GM18861 (cell line): Measurements from ENCODE around the gene MUCL3.
"Not testable (repeated sequence)": the region's sequence is repeated elsewhere in the genome, so short reads cannot be mapped to it uniquely, and the experiment has no call there.

Experiments used
- ATAC-seq: cut with Tn5 transposase; IDR thresholded peaks from one replicate; pipeline ENCODE4 v1.9.1; 2021; ENCODE audit not compliant: unreplicated experiment

MUCL3 gene

DNA sequence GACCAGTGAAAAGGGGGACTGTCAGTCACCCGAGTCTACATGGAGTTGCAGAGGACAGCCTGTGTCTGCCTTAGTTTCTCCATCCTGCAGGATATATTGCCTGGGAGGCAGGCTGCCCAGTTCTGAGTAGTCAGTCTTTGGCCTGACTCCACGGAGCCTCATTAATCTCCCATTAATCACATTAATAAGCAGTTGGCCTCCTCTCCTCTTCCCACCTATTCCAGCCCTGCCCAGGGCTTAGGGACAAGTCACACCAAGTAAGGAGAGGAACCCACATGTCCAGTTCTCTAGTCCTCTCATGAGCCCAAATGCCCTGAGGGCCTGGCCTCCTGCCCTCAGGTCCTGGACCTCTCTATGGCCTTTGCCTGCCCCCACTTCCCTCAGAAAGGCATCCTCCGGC is 1.3 kb upstream of the MUCL3 start:
- no peak for ATAC-seq

DNA sequence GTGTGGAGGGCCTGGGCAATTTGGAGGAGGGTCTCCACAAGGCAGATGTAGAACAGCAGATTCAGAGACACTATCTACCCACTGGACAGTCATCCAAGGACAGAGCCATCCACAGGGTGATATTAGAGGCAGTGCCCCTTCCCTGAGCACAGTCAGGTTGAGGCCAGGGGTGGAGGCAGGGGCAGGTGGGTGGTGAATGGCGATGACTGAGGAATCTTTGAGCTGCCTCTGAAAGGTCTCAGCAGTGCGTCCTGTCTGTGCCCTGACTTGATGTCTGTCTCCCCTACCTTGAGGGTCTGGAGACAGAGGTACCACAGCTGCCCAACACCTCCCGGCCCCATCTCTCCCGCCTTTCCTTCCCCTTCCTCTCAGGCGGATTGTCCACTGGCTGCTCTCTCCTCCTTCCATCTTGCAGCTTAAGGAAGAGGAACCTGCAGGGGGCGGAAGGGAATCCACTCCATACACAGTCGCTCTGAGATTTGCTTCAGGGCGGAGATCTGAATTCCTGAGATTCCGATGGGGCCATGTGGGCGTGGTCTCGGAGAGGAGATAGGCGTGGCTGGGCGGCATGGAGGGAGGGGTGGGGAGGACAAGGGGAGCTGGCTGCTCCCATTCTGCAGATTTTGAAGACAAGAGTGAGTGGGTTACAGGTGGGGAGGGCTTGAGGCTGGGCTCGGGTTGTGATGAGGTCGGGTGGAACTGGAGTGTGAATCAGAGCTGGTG is 1.7 kb downstream of the MUCL3 start:
- no peak for ATAC-seq

DNA sequence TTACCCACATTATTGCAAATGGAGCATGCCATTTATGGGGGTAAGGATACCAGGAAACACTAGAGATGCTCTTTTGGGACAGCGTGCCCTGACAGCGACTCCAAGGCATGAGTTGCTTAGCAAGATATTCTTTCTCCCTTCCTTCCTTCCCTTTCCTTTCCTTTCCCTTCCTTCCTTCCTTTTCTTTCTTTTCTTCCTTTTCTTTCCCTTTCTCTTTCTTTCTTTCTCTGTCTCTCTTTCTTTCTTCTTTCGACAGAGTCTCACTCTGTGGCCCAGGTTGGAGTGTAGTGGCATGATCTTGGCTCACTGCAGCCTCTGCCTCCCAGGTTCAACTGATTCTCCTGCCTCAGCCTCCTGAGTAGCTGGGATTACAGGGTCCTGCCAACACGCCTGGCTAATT is 3.3 kb downstream of the MUCL3 start:
- ATAC-seq, result no peak

DNA sequence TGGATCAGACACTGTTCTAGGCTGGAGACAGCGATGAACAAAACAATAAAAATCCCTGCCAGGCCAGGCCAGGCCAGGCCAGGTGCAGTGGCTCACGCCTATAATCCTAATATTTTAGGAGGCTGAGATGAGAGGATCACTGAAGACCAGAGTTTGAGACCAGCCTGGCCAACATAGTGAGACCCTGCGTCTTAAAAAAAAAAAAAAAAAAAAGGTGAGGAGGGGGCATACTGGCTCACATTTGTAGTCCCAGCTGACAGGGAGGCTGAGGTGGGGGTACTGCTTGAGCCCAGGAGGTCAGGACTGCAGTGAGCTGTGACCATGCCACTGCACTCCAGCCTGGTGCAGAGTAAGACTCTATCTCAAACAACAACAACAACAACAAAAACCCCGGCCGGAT is 4.5 kb downstream of the MUCL3 start:
- no peak for ATAC-seq

DNA sequence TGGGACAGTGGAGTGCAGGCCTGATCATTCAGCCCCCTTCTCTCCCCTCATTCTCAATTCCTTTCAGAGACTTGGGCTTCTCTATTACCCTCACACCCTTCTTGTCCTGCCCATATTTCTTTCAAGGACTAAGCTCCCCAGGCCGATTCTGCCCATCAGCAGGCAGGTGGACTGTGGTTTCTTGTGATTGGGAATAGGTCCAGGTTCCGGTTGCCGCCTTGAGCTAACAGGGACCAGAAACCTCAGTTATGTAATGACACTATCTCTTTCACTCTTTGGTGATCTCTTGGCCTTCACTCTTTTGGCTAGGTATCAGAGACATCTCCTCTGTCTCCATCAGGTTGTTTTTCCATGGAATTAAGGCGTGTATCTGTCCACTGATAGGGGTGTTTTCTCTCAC is 6.5 kb downstream of the MUCL3 start:
- no peak for ATAC-seq

DNA sequence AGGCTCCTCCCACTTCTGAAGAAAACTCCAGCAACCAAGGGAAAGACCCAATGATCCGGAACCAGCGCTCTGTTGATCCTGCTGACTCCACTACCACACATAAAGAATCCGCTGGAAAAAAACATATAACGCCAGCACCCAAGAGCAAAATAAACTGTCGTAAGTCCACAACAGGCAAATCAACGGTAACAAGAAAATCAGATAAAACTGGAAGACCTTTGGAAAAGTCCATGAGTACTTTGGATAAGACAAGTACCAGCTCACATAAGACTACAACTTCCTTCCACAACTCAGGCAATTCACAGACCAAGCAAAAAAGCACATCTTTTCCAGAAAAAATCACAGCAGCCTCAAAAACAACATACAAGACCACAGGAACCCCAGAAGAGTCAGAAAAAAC is 8.0 kb downstream of the MUCL3 start:
- ATAC-seq, result no peak

DNA sequence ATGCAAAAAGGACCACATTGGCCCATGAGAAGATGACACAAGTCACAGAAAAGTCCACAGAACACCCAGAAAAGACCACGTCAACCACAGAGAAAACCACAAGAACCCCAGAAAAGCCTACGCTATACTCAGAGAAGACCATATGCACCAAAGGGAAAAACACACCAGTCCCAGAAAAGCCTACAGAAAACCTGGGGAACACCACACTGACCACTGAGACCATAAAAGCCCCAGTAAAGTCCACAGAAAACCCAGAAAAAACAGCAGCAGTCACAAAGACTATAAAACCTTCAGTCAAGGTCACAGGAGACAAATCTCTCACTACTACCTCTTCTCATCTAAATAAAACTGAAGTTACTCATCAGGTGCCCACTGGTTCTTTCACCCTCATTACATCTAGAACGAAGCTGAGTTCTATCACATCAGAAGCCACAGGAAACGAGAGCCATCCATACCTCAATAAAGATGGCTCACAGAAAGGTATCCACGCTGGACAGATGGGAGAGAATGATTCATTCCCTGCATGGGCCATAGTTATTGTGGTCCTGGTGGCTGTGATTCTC is 11.2 kb downstream of the MUCL3 start:
- no peak for ATAC-seq

DNA sequence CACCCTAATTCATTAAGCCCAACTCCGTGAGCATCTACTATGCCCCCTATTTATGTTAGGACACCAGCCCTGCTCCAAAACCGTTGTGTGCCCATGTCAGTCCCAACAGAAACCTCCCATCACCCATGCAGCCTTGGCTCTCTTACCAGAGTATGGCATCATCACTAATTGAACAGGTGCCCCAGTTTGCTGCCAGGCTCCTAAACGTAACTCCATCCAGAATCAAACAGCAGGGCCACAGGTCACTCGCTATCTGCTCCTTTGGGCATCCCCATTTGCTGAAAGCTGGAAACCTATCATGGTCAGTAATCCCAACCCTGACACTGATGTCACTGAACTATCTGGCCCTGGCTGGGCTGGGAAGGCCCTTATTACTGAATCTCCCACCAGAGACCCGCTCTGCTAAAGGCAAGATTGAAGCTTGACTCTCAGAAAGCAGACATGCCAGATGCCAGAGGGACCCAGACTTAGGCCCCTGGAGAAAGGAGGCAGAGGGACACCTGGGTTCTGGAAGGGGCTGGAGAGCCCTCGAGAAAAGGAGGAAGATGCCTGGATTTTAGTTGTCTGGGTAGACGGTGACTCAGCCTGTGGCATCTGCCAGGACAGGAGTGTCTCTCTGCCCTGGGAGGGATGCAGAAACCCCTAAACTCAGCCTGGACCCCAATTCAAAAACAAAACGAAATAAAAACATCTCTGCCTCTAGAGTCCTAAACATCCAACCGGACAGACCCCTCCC is 14.0 kb downstream of the MUCL3 start:
- ATAC-seq, result no peak

DNA sequence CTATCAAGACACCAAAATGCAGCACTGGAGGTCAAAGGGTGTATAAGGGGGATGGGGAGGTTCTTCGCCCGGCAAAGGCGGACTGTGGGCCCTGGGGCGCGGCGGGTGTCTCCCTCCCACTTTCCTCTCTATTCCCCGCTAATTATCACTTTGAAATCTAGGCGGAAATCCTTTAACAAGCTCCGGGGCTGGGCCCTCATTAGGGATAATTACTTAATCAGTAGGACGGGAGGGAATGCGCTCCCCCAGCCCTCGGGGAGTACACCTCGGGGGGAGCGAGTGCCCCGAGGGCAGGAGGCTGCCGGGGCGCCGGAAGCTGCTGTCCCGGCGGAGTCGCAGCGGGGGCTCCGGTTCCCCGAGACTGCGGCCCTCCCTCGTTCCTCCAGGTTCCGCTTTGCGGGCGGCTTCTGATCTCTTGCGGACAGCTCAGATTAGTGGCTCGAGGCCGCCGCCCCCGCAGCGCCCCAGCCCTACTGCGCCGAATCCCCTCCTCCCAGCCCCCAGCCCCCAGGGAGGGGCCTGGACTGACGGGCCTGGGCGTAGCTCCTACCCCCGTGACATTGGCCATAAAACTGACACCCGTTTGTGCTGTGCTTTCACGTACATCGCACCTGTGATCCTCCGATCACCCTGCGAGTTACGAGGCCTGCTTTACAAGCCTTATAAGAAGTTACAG is 14.7 kb downstream of the MUCL3 start:
- ATAC-seq, result no peak

DNA sequence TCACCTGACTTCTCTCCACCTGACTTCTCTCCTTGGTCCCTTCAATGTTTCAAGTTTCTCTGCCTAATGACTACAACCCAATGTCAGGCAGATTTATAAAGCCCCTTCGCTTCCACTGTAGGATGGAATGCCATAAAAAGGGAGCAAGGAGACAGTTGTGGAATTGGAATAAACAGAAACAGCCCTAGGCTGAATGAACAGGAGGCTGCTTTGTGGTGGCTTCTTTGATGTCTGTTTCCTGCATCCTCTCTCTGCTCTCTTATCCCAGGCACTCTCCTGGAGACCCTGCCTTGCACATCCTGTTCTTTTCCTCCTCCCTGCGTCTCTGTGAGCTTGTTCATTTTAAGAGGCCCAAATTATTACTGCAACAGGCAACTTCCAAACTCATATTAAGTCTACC is 16.9 kb downstream of the MUCL3 start:
- ATAC-seq, result no peak

DNA sequence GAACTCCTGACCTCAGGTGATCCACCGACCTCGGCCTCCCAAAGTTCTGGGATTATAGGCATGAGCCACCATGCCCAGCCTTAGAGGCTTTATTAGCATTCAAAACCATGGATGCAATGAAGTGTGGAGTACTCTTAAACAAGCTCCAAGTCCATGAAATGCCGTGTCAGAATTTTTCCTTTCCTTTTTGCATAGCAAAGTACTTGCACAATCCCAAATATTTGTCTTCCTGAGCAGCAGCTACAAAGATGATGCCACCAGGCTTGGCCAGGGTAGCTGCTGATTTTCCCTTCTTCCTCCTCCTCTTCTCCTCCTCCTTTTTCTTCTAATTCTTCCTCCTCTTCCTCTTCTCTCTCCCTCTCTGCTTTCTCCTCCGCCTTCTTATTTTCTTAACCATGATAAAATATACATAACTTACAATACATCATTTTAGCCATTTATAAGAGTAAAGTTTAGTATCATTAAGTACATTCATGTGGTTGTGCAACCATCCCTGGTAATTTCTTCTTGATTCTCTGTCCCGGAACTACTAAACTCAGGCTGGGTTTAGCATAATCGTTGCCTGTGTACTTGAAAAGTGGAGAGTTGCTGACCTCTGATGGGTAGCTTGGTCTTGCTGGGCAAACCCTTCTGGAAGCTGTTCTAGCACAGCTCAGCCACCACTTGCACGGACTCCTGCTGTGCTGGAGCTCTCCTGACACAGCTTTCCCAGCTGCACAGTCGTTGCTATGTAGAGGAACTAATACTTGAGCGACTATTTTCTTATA is 20.3 kb downstream of the MUCL3 start:
- ATAC-seq, result no peak

DNA sequence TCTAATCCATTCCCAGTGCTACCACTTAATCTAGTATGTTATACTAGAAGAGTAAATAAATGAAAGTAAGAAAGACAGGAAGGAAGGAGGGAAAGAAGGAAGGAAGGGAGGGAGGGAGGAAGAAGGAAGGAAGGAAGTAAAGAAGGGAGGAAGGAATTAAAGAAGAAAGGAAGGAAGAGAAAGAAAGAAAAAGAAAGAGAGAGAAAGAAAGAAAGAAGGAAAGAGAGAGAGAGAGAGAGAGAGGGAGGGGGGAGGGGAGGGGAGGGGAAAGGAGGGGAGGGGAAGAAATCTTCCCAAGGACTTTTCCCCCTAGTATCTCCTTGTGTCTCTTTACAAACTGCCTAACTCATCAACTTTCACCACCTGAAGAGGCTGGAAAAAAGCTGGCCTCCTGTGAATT is 21.9 kb downstream of the MUCL3 start:
- no peak for ATAC-seq

DNA sequence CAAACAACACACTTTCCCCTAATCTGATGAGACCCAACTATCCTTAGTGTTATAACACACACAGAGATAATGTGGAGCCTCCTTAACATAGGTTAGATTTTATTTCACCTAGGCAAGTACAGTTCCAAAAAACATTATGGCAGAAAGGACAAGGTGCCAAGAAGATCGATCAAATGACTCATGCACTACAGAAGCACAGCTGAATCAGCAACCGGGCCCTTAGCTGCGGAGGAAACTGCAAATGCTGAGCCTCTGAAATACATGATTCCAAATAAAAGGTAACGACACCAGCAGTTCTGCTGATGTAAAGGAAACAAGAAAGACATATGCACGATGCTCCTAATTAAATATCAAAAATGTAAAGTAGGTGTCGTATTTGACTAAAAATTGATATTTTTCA is 22.9 kb downstream of the MUCL3 start:
- no peak for ATAC-seq

DNA sequence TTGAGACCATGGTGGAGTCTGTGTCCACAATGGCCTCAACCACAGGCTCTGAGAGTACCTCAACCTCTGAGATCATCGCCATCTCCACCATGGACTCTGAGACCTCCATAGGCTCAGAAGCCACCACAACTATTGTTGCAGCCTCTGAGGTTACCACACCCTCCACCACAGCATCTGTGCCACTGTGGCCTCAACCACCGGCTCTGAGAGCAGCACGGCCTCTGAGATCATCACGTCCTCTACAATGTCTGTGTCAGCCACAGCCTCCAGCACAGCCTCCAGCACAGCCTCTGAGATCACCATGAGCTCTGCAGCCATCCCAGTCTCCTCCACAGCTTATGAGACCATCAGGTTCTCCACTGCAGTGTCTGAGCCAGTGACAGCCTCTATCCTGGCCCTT is 23.3 kb downstream of the MUCL3 start:
- no peak for ATAC-seq

DNA sequence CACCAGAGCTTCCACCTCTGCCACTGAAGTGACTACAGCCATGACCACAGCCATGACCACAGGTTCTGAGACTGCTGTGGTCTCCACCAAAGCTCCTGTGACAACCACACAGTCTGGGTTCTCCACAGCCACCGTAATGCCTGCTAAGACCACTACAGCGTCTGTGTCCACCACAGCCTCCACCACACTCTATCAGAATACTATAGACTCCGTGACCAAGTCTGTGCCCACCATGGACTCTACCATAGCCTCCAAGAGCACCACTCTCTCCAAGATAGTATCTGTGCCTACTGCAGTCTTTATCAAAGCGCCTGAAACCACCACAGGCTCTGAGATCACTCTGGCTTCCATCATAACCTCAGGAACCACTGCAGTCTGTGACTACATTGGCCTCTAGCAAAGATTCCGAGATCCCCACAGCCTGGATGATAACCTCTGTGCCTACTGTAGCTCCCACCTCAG is 24.4 kb downstream of the MUCL3 start:
- no peak for ATAC-seq

DNA sequence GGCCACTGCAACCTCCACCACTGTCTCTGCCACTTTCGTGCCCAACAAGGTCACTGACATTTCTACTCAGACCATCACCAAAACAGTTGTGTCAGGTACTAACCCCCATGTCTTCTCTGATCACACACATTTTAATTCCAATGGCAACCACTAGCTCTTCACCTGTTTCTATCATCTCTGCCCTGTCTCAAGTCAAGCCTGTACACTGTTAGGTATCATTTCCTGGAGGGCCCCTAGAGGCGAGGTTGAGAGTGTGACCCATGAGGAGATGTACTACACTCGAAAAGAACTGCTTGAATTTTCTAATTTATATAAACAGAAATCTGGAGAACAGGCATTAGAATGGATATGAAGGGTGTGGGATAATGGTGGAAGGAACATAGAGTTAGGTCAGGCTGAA is 25.4 kb downstream of the MUCL3 start:
- ATAC-seq, result no peak

DNA sequence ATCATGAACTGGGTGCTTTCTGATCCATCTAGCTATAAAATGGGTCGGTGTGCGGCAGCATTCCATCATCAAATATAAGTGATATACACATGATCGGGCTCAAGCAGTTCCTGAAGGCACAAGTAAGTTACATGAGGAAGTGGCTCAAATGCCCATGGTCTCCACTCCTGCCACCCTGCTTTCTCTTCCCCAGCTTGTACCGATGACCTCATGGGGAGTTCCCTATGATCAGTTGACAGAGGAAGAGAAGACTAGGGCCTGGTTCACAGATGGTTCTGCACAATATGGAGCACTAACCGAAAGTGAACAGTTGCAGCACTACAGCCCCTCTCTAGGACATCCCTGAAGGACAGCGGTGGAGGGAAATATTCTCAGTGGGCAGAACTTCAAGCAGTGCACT is 28.4 kb downstream of the MUCL3 start:
- ATAC-seq, result not testable (repeated sequence)

DNA sequence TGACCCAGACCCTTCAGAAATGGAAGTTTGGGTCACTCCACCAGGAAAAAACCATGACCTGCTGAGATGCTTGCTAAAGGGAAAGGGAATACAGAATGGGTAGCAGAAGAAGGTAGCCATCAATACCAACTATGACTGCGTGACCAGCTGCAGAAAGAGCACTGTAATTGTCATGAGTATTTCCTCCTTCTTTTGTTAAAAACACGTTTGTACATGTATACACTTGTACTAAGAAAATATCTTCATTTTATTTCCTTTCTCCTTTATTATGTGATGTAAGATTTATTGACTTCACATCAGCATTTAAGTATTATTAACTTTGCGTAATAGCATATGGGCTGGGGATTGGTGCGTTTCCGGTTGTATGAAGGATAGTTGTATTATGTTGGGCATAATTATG is 30.2 kb downstream of the MUCL3 start:
- no peak for ATAC-seq

DNA sequence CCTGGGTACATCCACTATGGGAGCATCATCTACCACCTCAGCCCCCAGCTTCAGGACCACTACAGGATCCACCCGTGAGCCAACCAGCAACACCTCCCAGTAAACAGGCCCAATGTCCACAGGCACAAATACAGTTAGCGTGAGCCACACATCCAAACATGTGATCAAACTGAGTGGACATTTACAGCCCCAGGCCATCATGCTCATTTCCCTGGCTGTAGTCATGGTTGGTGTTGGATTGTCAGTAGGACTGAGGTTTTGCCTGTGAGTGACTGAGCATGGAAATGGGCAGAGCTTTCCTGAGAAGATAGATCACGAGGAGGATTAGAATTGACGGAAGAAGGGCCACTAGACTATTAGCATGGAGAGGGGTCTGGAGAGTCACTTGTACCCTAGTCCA is 32.0 kb downstream of the MUCL3 start:
- no peak for ATAC-seq

DNA sequence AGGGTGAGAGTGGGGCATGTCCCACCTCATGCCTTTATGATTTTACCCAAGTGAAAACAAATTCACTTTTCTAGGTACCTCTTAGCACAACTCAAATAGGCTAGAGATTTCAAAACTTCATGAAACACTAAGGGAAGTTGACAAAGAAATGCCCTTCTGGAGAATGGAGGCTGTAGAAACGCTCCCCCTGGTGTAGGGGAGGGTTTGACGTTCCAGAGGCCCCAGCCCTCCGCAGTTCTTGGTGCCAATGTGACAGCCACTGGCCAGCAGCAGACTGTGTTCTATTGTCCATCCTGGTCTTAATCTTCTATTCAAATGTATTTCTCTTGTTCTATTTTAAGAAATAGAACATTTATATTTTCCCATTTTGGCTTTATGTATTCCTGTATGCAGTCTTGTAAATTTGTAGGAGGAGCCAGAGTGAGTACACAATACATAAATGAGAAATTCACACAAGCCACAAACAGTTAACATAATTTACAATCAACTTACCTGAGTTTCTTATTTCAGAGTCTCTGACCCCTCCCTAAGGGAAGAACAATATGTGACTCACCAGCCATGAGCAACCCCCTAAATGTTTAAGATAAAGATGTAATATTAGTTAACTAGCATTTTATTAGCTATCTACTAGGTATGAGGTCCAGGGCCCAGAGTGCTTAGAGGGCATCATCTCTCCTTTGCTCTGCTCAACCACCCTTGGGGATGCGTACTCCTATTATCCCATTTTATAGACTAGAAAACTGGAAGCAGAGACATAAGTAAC is 33.9 kb downstream of the MUCL3 start:
- ATAC-seq, result no peak
